GM23338 (cell line): ENCODE data around the gene STARD3. TPM values are rescaled to one million over a fixed set of nuclear protein-coding genes. Genes with fewer than 3 reads are reported as not detected.
"Not testable (repeated sequence)": the region's sequence is repeated elsewhere in the genome, so short reads cannot be mapped to it uniquely, and the experiment has no call there.

Source experiments
- ATAC-seq: fragments of 200-7000 bp; cut with Tn5 transposase; 3 replicates; pipeline ENCODE4 v1.9.1; 2020
- DNase-seq: peaks from one replicate; pipeline ENCODE4 v3.0.0-alpha.2; 2015; ENCODE audit warnings: low spot score
- H2AFZ ChIP-seq: fragments of 200-600 bp; sonication (generic); 2 replicates; pipeline ENCODE4 v1.8.0; 2016; ENCODE audit warnings: antibody characterized with exemption, mild to moderate bottlenecking, moderate library complexity
- H3F3A ChIP-seq: fragments of 200-600 bp; sonication (generic); replicated peaks from 2 replicates; pipeline ENCODE4 v1.8.0; 2017; ENCODE audit warnings: antibody characterized with exemption, mixed run types, low read depth
- H3K27ac ChIP-seq: fragments of 200-600 bp; sonication (generic); 2 replicates; pipeline ENCODE4 v1.6.1; 2016; ENCODE audit warnings: low read depth
- H3K27me3 ChIP-seq: fragments of 200-600 bp; sonication (generic); 2 replicates; pipeline ENCODE4 v1.8.0; 2016; ENCODE audit warnings: mild to moderate bottlenecking, mixed run types, moderate library complexity; ENCODE audit not compliant: insufficient read depth
- H3K36me3 ChIP-seq: fragments of 200-600 bp; sonication (generic); 2 replicates; pipeline ENCODE4 v1.8.0; 2016; ENCODE audit warnings: mild to moderate bottlenecking; ENCODE audit not compliant: insufficient read depth
- H3K4me1 ChIP-seq: fragments of 200-600 bp; sonication (generic); 2 replicates; pipeline ENCODE4 v1.8.0; 2016; ENCODE audit warnings: mild to moderate bottlenecking, moderate library complexity; ENCODE audit not compliant: insufficient read depth
- H3K4me2 ChIP-seq: fragments of 200-600 bp; sonication (generic); 2 replicates; pipeline ENCODE4 v1.7.1; 2017; ENCODE audit warnings: mixed run types
- H3K4me3 ChIP-seq: fragments of 200-600 bp; sonication (generic); 2 replicates; pipeline ENCODE4 v1.6.1; 2016; ENCODE audit warnings: mixed run types
- H3K79me2 ChIP-seq: fragments of 200-600 bp; sonication (generic); replicated peaks from 2 replicates; pipeline ENCODE4 v1.8.0; 2017; ENCODE audit warnings: mild to moderate bottlenecking; ENCODE audit not compliant: insufficient read depth
- H3K9me2 ChIP-seq: fragments of 200-600 bp; sonication (generic); 2 replicates; pipeline ENCODE4 v1.8.0; 2017; ENCODE audit not compliant: insufficient read depth
- H4K20me1 ChIP-seq: fragments of 200-600 bp; sonication (generic); replicated peaks from 2 replicates; pipeline ENCODE4 v1.8.0; 2017; ENCODE audit warnings: mild to moderate bottlenecking; ENCODE audit not compliant: insufficient read depth
- H3K27ac Mint-ChIP-seq: 2 replicates; pipeline ENCODE4 v1.8.0; 2020; ENCODE audit warnings: inconsistent platforms, mild to moderate bottlenecking, moderate library complexity, mixed read lengths
- H3K27me3 Mint-ChIP-seq: 3 replicates; pipeline ENCODE4 v1.8.0; 2022; ENCODE audit warnings: low read depth, mild to moderate bottlenecking, moderate library complexity, mixed read lengths, inconsistent platforms; ENCODE audit not compliant: insufficient read depth, poor library complexity
- H3K36me3 Mint-ChIP-seq: 3 replicates; pipeline ENCODE4 v1.8.0; 2021; ENCODE audit warnings: low read depth, mild to moderate bottlenecking, inconsistent platforms, moderate library complexity, mixed read lengths
- H3K4me1 Mint-ChIP-seq: 3 replicates; pipeline ENCODE4 v1.8.0; 2020; ENCODE audit warnings: mild to moderate bottlenecking, inconsistent platforms, mixed read lengths
- H3K4me3 Mint-ChIP-seq: 3 replicates; pipeline ENCODE4 v1.8.0; 2021; ENCODE audit warnings: moderate library complexity, mild to moderate bottlenecking, inconsistent platforms, mixed read lengths
- H3K9me3 Mint-ChIP-seq: 3 replicates; pipeline ENCODE4 v1.8.0; 2020; ENCODE audit warnings: moderate library complexity, mild to moderate bottlenecking, inconsistent platforms, mixed read lengths
- CREB1 ChIP-seq: fragments of 250-450 bp; sonication (Bioruptor Pico); IDR thresholded peaks from 2 replicates; pipeline ENCODE4 v1.5.0; 2020; ENCODE audit warnings: low read depth, mild to moderate bottlenecking, moderate library complexity
- CTCF ChIP-seq, 2 experiments: fragments of 200-600 bp in 1 of 2; sonication (generic) in 1 of 2; conservative IDR thresholded peaks; 2 replicates each; pipeline versions ENCODE4 v1.5.1 to v1.6.1; 2016 to 2017; ENCODE audit warnings: antibody characterized with exemption in 2 of 2, low read depth in 2 of 2, mild to moderate bottlenecking in 2 of 2, moderate library complexity in 1 of 2
- EZH2 ChIP-seq: fragments of 200-600 bp; sonication (generic); IDR thresholded peaks from one replicate; pipeline ENCODE4 v1.8.0; 2017; ENCODE audit warnings: antibody characterized with exemption, mild to moderate bottlenecking, low read depth; ENCODE audit not compliant: unreplicated experiment
- EZH2phosphoT487 ChIP-seq: fragments of 200-600 bp; sonication (generic); IDR thresholded peaks from one replicate; pipeline ENCODE4 v1.8.1; 2018; ENCODE audit warnings: antibody characterized with exemption; ENCODE audit not compliant: unreplicated experiment
- JUNB ChIP-seq: IDR thresholded peaks from one replicate; pipeline ENCODE4 v1.6.1; 2016; ENCODE audit warnings: antibody characterized with exemption; ENCODE audit not compliant: unreplicated experiment
- POLR2AphosphoS5 ChIP-seq: IDR thresholded peaks from 2 replicates; pipeline ENCODE4 v1.6.1; 2016; ENCODE audit warnings: antibody characterized with exemption, low read depth
- REST ChIP-seq: IDR thresholded peaks from one replicate; pipeline ENCODE4 v1.6.1; 2018; ENCODE audit warnings: antibody characterized with exemption; ENCODE audit not compliant: unreplicated experiment
- STAT1 ChIP-seq: IDR thresholded peaks from one replicate; pipeline ENCODE4 v1.6.1; 2016; ENCODE audit warnings: antibody characterized with exemption; ENCODE audit not compliant: unreplicated experiment
- ZNF114 ChIP-seq: fragments of 250-450 bp; sonication (Bioruptor Pico); IDR thresholded peaks from 2 replicates; pipeline ENCODE4 v1.5.0; 2020; ENCODE audit warnings: mild to moderate bottlenecking, moderate library complexity
- ZNF331 ChIP-seq: fragments of 250-450 bp; sonication (Bioruptor Pico); IDR thresholded peaks from 2 replicates; pipeline ENCODE4 v1.5.0; 2020; ENCODE audit warnings: low read depth, mild to moderate bottlenecking, moderate library complexity
- polyA plus RNA-seq: library from polyadenylated mRNA; unstranded; fragments of >200 nt; fragmentation: Nextera tagmentation; extraction: Ambion mirVana; gene quantifications from 2 replicates; pipeline ENCODE4 v1.2.1, GENCODE V29; 2016
- total RNA-seq: library from RNA; depleted of rRNA; stranded (reverse); fragments of >200 nt; shearing (Covaris generic); gene quantifications from 2 replicates; pipeline ENCODE4 v1.2.3, GENCODE V29; 2014
- TF ChIP-seq, protein P1 (sequence below): IDR thresholded peaks from 2 replicates; pipeline ENCODE4 v1.6.1; 2016; ENCODE audit warnings: antibody characterized with exemption

The STARD3 gene
- total and polyA plus RNA-seq, 2 experiments from 2014 or later, result 26.4 to 53.3 TPM

DNA sequence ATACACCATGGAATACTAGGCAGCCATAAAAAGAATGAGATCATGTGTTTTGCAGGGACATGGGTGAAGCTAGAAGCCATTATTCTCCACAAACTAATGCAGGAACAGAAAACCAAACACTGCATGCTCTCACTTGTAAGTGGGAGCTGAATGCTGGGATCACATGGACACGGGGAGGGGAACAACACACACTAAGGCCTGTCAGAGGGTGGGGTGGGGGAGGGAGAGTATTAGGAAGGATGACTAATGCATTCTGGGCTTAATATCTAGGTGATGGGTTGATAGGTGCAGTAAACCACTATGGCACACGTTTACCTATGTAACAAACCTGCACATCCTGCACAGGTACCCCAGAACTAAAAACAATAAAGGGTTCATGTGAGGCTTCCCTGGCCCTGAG is 46.8 kb upstream of the STARD3 start:
- H3K4me3 ChIP-seq, H2AFZ ChIP-seq, DNase-seq, H3K36me3 ChIP-seq, H3K27ac ChIP-seq, H3K36me3 Mint-ChIP-seq, H3K4me3 Mint-ChIP-seq, H4K20me1 ChIP-seq, H3K79me2 ChIP-seq, H3K27ac Mint-ChIP-seq, H3K9me2 ChIP-seq, H3K4me2 ChIP-seq, H3K9me3 Mint-ChIP-seq, ATAC-seq: not testable (repeated sequence)
- H3K4me1 Mint-ChIP-seq, result peaks cover 15% of the 10 kb centered on the region
- Histone ChIP-seq H3F3A (peaks cover 11% of the 10 kb centered on the region), H3K27me3 (peaks cover 40% of the 10 kb centered on the region), H3K4me1 (peaks cover 17% of the 10 kb centered on the region; the same call in 1 of the 2 replicates)
- peaks cover 44% of the 10 kb centered on the region for H3K27me3 Mint-ChIP-seq

DNA sequence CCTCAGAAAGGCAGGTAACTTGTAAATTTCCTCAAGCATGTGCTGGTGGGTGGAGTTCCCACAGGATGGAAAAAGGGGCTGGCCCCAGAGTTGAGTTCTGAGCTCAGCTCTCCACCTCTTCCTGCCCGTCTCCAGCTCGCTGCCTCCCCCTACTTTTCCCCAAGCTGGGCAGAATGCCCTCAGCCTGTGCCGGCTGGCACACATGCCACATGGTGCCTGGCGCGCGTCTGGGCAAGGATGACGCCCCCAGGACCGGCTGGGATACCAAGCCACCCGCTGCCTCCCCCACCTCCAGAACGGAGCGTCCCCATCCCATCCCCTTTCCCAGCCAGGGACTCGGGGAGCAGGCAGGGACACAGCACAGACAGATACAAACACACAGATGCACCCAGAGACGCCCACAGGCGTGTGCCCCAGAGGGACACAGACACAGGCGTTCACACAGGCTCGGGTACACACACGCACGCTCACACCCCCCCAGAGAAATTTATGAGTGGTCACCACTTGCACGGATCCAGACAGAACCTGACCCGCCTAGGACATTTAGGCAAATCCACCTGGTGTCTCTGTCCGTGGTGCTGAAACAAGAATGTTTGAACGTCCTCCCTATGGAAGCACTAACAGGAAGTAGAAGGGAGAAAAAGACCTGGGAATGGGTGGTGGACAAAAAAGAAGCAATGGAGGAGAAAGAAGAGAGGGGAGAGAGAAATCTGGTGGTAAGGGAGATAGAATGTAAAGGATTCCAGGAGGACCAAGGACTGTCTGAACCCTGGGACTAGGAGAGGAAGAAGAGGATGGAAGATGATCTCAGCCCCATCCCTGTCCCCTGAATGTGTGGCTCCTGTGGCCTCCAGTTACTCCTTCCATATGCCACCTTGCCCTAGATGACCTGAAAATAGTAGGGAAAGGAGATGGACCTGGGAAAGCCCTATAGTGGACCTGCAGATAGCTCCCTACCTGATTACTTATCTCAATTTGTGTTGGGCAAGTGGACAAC is 44.7 kb upstream of the STARD3 start:
- no peak overlapping the region for H3K27ac Mint-ChIP-seq
- no peak overlapping the region for H3K27ac ChIP-seq
- no peak overlapping the region for H2AFZ ChIP-seq
- H4K20me1 ChIP-seq, result no peaks in the 10 kb centered on the region; the same call in 1 of the 2 replicates
- peak overlapping the region; percentile 70 for H3K4me2 ChIP-seq
- ATAC-seq (peak; percentile 75), DNase-seq (peak; percentile 96)
- H3K27me3 ChIP-seq, result peaks cover 60% of the 10 kb centered on the region
- no peaks in the 10 kb centered on the region for H3K36me3 Mint-ChIP-seq
- H3K4me1 Mint-ChIP-seq, result peaks cover 27% of the 10 kb centered on the region
- peak overlapping the region; percentile 49 for H3K4me3 ChIP-seq
- peak overlapping the region; percentile 49 for H3K4me3 Mint-ChIP-seq
- H3K4me1 ChIP-seq, result peaks cover 34% of the 10 kb centered on the region; the same call in 1 of the 2 replicates
- no peaks in the 10 kb centered on the region for H3K36me3 ChIP-seq
- H3K9me3 Mint-ChIP-seq, result no peaks in the 10 kb centered on the region
- H3K9me2 ChIP-seq, result no peaks in the 10 kb centered on the region
- H3K79me2 ChIP-seq, result no peaks in the 10 kb centered on the region
- H3F3A ChIP-seq, result peaks cover 20% of the 10 kb centered on the region
- H3K27me3 Mint-ChIP-seq, result peaks cover 57% of the 10 kb centered on the region
- no peak for TF ChIP-seq EZH2phosphoT487
- TF ChIP-seq JUNB, result no peak
- TF ChIP-seq CREB1 (CRISPR knock-in tag), result no peak
- TF ChIP-seq REST, result peak; percentile 91
- TF ChIP-seq CTCF (conservative IDR thresholded peaks at IDR 0.05; ENCODE audit: low read depth in 2 of 2), result peak in 1 of 2 experiments; percentile 16; a peak in 1 of 4 replicates
- TF ChIP-seq, protein P1, sequence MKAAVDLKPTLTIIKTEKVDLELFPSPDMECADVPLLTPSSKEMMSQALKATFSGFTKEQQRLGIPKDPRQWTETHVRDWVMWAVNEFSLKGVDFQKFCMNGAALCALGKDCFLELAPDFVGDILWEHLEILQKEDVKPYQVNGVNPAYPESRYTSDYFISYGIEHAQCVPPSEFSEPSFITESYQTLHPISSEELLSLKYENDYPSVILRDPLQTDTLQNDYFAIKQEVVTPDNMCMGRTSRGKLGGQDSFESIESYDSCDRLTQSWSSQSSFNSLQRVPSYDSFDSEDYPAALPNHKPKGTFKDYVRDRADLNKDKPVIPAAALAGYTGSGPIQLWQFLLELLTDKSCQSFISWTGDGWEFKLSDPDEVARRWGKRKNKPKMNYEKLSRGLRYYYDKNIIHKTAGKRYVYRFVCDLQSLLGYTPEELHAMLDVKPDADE, result no peak
- no peak for TF ChIP-seq POLR2AphosphoS5
- TF ChIP-seq STAT1, result no peak
- TF ChIP-seq ZNF114 (CRISPR knock-in tag), result no peak
- TF ChIP-seq ZNF331 (CRISPR knock-in tag), result no peak
- TF ChIP-seq EZH2, result no peak
